NCI-H187 (cell line): ENCODE measurements around the gene LBX2.

Source experiments
- DNase-seq, 2 experiments: peaks; one replicate each; lab custom pipeline; 2025; lab: John Stamatoyannopoulos, UW

The LBX2 gene

GRCh38 chr2:74499267-74499939, at the start of gene LBX2:
TSS of gene LBX2 (minus strand) at chr2:74499603. CDS start at chr2:74499537, 66 bp downstream.
- DNase-seq, result no peak

- DNase-seq, result no peak
These were observed 49.0 kb upstream of the LBX2 start for GRCh38 chr2:74548285-74548899.

- DNase-seq, result no peak
These were observed 46.6 kb upstream of the LBX2 start for GRCh38 chr2:74546004-74546403.

GRCh38 chr2:74544634-74545033, 45.2 kb upstream of the LBX2 start:
- DNase-seq, result no peak

GRCh38 chr2:74542978-74543377, 43.6 kb upstream of the LBX2 start:
- DNase-seq, result no peak

GRCh38 chr2:74540291-74540690, 40.9 kb upstream of the LBX2 start:
- no peak for DNase-seq

GRCh38 chr2:74538881-74539339, 39.5 kb upstream of the LBX2 start:
- no peak for DNase-seq

- DNase-seq, result no peak
These were observed 37.7 kb upstream of the LBX2 start for GRCh38 chr2:74537140-74537539.

- DNase-seq, result no peak
These were observed 37.0 kb upstream of the LBX2 start for GRCh38 chr2:74536166-74536950.

GRCh38 chr2:74535440-74535965, 36.1 kb upstream of the LBX2 start:
- no peak for DNase-seq

- DNase-seq, result no peak
These were observed 35.0 kb upstream of the LBX2 start for GRCh38 chr2:74534411-74534810.

GRCh38 chr2:74533464-74533863, 34.1 kb upstream of the LBX2 start:
- no peak for DNase-seq

GRCh38 chr2:74532222-74532621, 32.8 kb upstream of the LBX2 start:
- no peak for DNase-seq

GRCh38 chr2:74531666-74532065, 32.3 kb upstream of the LBX2 start:
- no peak for DNase-seq

- no peak for DNase-seq
These were observed 31.1 kb upstream of the LBX2 start for GRCh38 chr2:74530239-74531187.

- peak; percentile 70 to 94 for DNase-seq
These were observed 30.2 kb upstream of the LBX2 start, which contains the start of the genes AUP1 and HTRA2 for GRCh38 chr2:74529357-74530238. TSS of gene AUP1 (minus strand) at chr2:74529706. CDS start at chr2:74529629, 77 bp downstream. TSS of gene HTRA2 (plus strand) at chr2:74529933. CDS start at chr2:74530007, 74 bp downstream.

GRCh38 chr2:74528600-74529356, 29.4 kb upstream of the LBX2 start:
- DNase-seq, result no peak

GRCh38 chr2:74527741-74528140, 28.3 kb upstream of the LBX2 start:
- no peak for DNase-seq

- DNase-seq, result no peak
These were observed 27.3 kb upstream of the LBX2 start for GRCh38 chr2:74526649-74527230.
